GM18951 (cell line): ENCODE measurements around the gene SPDEF.

Experiments used
- POLR2A ChIP-seq: IDR thresholded peaks from 4 replicates; pipeline ENCODE4 v1.6.1; 2011; ENCODE audit warnings: mild to moderate bottlenecking; ENCODE audit not compliant: insufficient read length, insufficient read depth; ENCODE audit errors: extremely low read depth
- in situ Hi-C: fragments of 300-500 bp; cut with MboI; formaldehyde crosslinking; loops from one replicate; pipeline ENCODE4 v1.12.0; 2022; ENCODE audit warnings: low sequenced_read_pairs, mixed read lengths, inconsistent platforms; ENCODE audit not compliant: unreplicated experiment

Gene SPDEF

GRCh38 chr6:34490390-34491090 lies 65.6 kb downstream of the SPDEF start:
- in situ Hi-C loops = no loop called here

GRCh38 chr6:34489207-34489805 lies 66.8 kb downstream of the SPDEF start:
- TF ChIP-seq POLR2A = no peak
- in situ Hi-C loops = no loop called here

More at GRCh38 chr6:34490390-34491090, 65.6 kb downstream of the SPDEF start:
- no peak for TF ChIP-seq POLR2A
